ENCODE data around the gene SH3YL1. TPM values are rescaled to one million over a fixed set of nuclear protein-coding genes. Genes with fewer than 3 reads are reported as not detected.

The SH3YL1 gene
- total RNA-seq, 1 experiment from 2014 or later, result 33.0 TPM

DNA sequence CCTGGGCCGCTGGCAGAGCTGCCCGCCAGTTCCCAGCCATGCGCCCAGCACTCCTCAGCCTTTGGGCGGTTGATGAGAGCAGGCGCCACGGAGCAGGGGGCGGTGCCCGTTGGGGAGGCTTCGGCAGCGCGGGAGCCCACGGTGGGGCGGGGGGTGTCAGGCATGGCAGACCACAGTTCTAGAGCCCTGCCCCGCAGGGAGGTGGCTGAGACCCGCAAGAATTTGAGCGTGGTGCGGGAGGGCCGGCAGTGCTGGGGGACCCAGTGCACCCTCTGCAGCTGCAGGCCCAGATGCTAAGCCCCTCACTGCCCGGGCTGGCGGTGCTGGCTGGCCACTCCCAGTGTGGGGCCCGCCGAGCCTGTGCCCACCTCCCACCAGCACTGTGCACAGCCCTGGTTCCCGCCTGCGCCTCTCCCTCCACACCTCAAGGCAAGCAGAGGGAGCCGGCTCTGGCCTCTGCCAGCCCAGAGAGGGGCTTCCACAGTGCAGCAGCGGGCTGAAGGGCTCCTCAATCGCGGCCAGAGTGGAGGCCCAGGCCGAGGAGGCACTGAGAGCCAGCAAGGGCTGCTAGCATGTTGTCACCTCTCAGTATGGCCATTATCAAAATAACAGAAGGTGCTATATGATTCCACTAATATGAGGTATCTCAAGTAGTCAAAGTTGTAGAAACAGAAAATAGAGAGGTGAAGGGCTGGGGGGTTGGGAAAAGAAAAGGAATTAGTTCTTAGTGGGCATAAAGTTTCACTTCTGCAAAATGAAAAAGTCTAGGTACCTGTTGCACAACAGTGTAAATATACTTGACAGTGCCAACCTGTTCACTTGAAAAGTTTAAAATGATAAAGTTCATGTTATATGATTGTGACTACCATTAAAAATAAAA is 72.3 kb downstream of the SH3YL1 start:
- BruUV-seq (replicated peaks), result no TSS peak
- intact Hi-C loops (cut with micrococcal nuclease; ENCODE audit: unreplicated experiment), result no loop called here
- Histone ChIP-seq H3K4me1 (ENCODE audit: insufficient read depth, low read length, poor library complexity, severe bottlenecking) (no peaks in the 10 kb centered on the region), H3K9me3 (ENCODE audit: low read depth, low read length, poor library complexity, severe bottlenecking) (no peaks in the 10 kb centered on the region), H3K27me3 (replicated peaks; ENCODE audit: insufficient read depth, low read depth, low read length, poor library complexity) (no peaks in the 10 kb centered on the region), H3K27ac (ENCODE audit: low read depth, low read length, poor library complexity, severe bottlenecking) (no peak overlapping the region), H3K4me3 (ENCODE audit: low read depth, low read length, poor library complexity, severe bottlenecking) (no peak overlapping the region), H3K36me3 (ENCODE audit: insufficient read depth, low read length, poor library complexity, severe bottlenecking) (no peaks in the 10 kb centered on the region)
- DNase-seq (ENCODE audit: low spot score), result no peak
- POLR2A ChIA-PET (ENCODE audit: low non-redundant PET), result no interaction called here
- TF ChIP-seq, protein P1, sequence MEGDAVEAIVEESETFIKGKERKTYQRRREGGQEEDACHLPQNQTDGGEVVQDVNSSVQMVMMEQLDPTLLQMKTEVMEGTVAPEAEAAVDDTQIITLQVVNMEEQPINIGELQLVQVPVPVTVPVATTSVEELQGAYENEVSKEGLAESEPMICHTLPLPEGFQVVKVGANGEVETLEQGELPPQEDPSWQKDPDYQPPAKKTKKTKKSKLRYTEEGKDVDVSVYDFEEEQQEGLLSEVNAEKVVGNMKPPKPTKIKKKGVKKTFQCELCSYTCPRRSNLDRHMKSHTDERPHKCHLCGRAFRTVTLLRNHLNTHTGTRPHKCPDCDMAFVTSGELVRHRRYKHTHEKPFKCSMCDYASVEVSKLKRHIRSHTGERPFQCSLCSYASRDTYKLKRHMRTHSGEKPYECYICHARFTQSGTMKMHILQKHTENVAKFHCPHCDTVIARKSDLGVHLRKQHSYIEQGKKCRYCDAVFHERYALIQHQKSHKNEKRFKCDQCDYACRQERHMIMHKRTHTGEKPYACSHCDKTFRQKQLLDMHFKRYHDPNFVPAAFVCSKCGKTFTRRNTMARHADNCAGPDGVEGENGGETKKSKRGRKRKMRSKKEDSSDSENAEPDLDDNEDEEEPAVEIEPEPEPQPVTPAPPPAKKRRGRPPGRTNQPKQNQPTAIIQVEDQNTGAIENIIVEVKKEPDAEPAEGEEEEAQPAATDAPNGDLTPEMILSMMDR (conservative IDR thresholded peaks at IDR 0.05; ENCODE audit: low read depth, low read length), result no peak
- no peak for TF ChIP-seq EZH2 (IDR thresholded peaks at IDR 0.05; ENCODE audit: borderline replicate concordance, low read depth, low read length, poor library complexity, severe bottlenecking)
- CTCF ChIA-PET, result no interaction called here

DNA sequence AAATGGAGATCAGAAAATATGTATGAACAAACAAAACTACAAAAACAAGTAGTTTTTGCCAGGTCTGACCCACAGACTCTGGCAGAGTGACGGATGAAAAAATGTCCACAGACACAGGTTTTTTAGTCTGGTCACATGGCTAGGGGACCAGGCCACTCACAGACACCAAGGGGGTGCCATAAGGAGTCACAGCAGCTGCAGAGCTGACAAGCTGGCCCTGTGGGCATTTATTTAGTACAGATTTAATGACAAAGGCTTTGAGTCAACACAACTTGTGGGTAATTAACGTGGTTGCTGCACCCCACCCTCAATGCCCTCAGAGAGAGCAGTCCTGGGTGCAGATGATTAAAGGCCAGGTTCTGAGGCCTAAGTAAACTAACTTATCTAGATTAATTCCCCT is 76.0 kb downstream of the SH3YL1 start:
- no peaks in the 10 kb centered on the region for H3K36me3 ChIP-seq (ENCODE audit: insufficient read depth, low read length, poor library complexity, severe bottlenecking)
- H3K4me3 ChIP-seq (ENCODE audit: low read depth, low read length, poor library complexity, severe bottlenecking), result no peak overlapping the region
- intact Hi-C loops (cut with micrococcal nuclease; ENCODE audit: unreplicated experiment), result no loop called here
- no peak for DNase-seq (ENCODE audit: low spot score)
- H3K9me3 ChIP-seq (ENCODE audit: low read depth, low read length, poor library complexity, severe bottlenecking), result peaks cover 12% of the 10 kb centered on the region
- no peaks in the 10 kb centered on the region for H3K4me1 ChIP-seq (ENCODE audit: insufficient read depth, low read length, poor library complexity, severe bottlenecking)
- BruUV-seq (replicated peaks), result no TSS peak
- ChIA-PET CTCF (no interaction called here), POLR2A (ENCODE audit: low non-redundant PET) (no interaction called here)
- H3K27me3 ChIP-seq (replicated peaks; ENCODE audit: insufficient read depth, low read depth, low read length, poor library complexity), result no peaks in the 10 kb centered on the region
- no peak overlapping the region for H3K27ac ChIP-seq (ENCODE audit: low read depth, low read length, poor library complexity, severe bottlenecking)
- no peak for TF ChIP-seq EZH2 (IDR thresholded peaks at IDR 0.05; ENCODE audit: borderline replicate concordance, low read depth, low read length, poor library complexity, severe bottlenecking)
- TF ChIP-seq, protein P1 (conservative IDR thresholded peaks at IDR 0.05; ENCODE audit: low read depth, low read length), result no peak

DNA sequence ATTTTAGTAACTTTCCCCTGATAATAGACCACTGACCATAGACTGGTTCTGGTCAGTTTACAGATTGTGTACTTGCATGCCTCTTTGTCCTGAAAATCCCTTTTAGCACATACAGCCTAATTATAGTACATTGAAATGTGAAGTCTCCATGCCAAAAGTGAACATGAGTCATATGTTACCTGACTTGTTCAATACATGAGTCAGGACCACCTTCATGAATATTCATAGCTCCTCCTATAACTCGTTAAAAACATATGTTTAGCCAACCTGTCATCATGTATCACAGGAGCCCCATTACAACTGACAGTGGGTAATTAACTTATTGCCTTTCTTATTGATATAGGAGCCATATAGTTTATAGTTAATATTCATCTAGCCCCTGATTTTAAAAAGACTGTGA is 78.6 kb downstream of the SH3YL1 start:
- peaks cover 18% of the 10 kb centered on the region for H3K9me3 ChIP-seq (ENCODE audit: low read depth, low read length, poor library complexity, severe bottlenecking)
- BruUV-seq (replicated peaks), result no TSS peak
- TF ChIP-seq, protein P1 (conservative IDR thresholded peaks at IDR 0.05; ENCODE audit: low read depth, low read length), result no peak
- TF ChIP-seq EZH2 (IDR thresholded peaks at IDR 0.05; ENCODE audit: borderline replicate concordance, low read depth, low read length, poor library complexity, severe bottlenecking), result no peak
- intact Hi-C loops (cut with micrococcal nuclease; ENCODE audit: unreplicated experiment), result no loop called here
- POLR2A ChIA-PET (ENCODE audit: low non-redundant PET), result no interaction called here
- no peak for DNase-seq (ENCODE audit: low spot score)
- H3K36me3 ChIP-seq (ENCODE audit: insufficient read depth, low read length, poor library complexity, severe bottlenecking), result no peaks in the 10 kb centered on the region
- H3K4me3 ChIP-seq (ENCODE audit: low read depth, low read length, poor library complexity, severe bottlenecking), result no peak overlapping the region
- H3K27me3 ChIP-seq (replicated peaks; ENCODE audit: insufficient read depth, low read depth, low read length, poor library complexity), result no peaks in the 10 kb centered on the region
- no peaks in the 10 kb centered on the region for H3K4me1 ChIP-seq (ENCODE audit: insufficient read depth, low read length, poor library complexity, severe bottlenecking)
- no peak overlapping the region for H3K27ac ChIP-seq (ENCODE audit: low read depth, low read length, poor library complexity, severe bottlenecking)
- CTCF ChIA-PET, result no interaction called here

Data from A673 (cell line).